Stomach (tissue), 4 donors: ENCODE results near the gene SMYD3.

Source experiments
- CTCF ChIP-seq, 7 experiments: fragments of 450-650 bp in 4 of 7; fragments of 200-600 bp in 3 of 7; sonication (generic) in 3 of 7; IDR thresholded peaks; one replicate each; pipeline ENCODE4 v1.5.1; 2016 to 2019; ENCODE audit warnings: antibody characterized with exemption in 7 of 7, control low read depth in 2 of 7, mild to moderate bottlenecking in 1 of 7
- POLR2A ChIP-seq, 4 donors: fragments of 450-650 bp; IDR thresholded peaks; one replicate each; pipeline ENCODE4 v1.6.1; 2016; ENCODE audit warnings: antibody characterized with exemption in 4 of 4, control low read depth in 2 of 4, mild to moderate bottlenecking in 1 of 4, moderate library complexity in 1 of 4

GRCh38 chr1:246213947-246214346 is 293.1 kb downstream of the SMYD3 start:
- no peak for TF ChIP-seq CTCF (IDR thresholded peaks at IDR 0.05)
- TF ChIP-seq POLR2A (IDR thresholded peaks at IDR 0.05): no peak
